Vagina (tissue), 2 donors: ENCODE data around the gene ANXA5.

Source experiments
- CTCF ChIP-seq, 3 experiments: fragments of 450-650 bp in 2 of 3; fragments of 200-600 bp in 1 of 3; sonication (generic) in 1 of 3; IDR thresholded peaks; one replicate each; pipeline ENCODE4 v1.5.1; 2017 to 2019; ENCODE audit warnings: antibody characterized with exemption in 3 of 3, mild to moderate bottlenecking in 2 of 3, moderate library complexity in 2 of 3
- POLR2AphosphoS5 ChIP-seq, 2 donors: sonication (generic); formaldehyde crosslinking; IDR thresholded peaks; one replicate each; pipeline ENCODE4 v1.9.0; 2017; ENCODE audit warnings: antibody characterized with exemption in 2 of 2, mild to moderate bottlenecking in 2 of 2, low read depth in 1 of 2; ENCODE audit not compliant: insufficient read depth in 1 of 2

- peak; percentile 45 to 62 (median 62) for TF ChIP-seq CTCF (IDR thresholded peaks at IDR 0.05)
- no peak for TF ChIP-seq POLR2AphosphoS5 (IDR thresholded peaks at IDR 0.05; ENCODE audit: insufficient read depth in 1 of 2, low read depth in 1 of 2)
Measured at GRCh38 chr4:121726642-121727268, 30.0 kb upstream of the ANXA5 start.
